Skeletal muscle tissue (tissue), 4 donors: ENCODE data around the gene SCN5A. TPM values are rescaled to one million over a fixed set of nuclear protein-coding genes. Genes with fewer than 3 reads are reported as not detected.

Experiments
- H3K27ac ChIP-seq: one replicate; pipeline ENCODE4 v1.7.0; 2013; ENCODE audit warnings: mild to moderate bottlenecking, low read depth, low read length, inconsistent platforms
- H3K27me3 ChIP-seq, 3 donors: one replicate each; pipeline ENCODE4 v1.7.0; 2013; ENCODE audit warnings: low read length in 3 of 3; ENCODE audit not compliant: control insufficient read depth in 3 of 3, insufficient read depth in 3 of 3
- H3K36me3 ChIP-seq, 3 donors: one replicate each; pipeline ENCODE4 v1.7.0; 2013; ENCODE audit warnings: low read length in 3 of 3; ENCODE audit not compliant: control insufficient read depth in 3 of 3, insufficient read depth in 3 of 3
- H3K4me1 ChIP-seq, 3 donors: one replicate each; pipeline ENCODE4 v1.7.0; 2013; ENCODE audit warnings: low read length in 3 of 3, mild to moderate bottlenecking in 3 of 3; ENCODE audit not compliant: control insufficient read depth in 3 of 3, insufficient read depth in 3 of 3
- H3K4me3 ChIP-seq, 3 donors: one replicate each; pipeline ENCODE4 v1.7.0; 2013; ENCODE audit warnings: low read length in 3 of 3
- H3K9ac ChIP-seq, 3 donors: one replicate each; pipeline ENCODE4 v1.7.0; 2013; ENCODE audit warnings: low read length in 3 of 3, mild to moderate bottlenecking in 3 of 3, moderate library complexity in 2 of 3, low read depth in 1 of 3
- H3K9me3 ChIP-seq, 3 donors: one replicate each; pipeline ENCODE4 v1.7.0; 2013; ENCODE audit warnings: low read length in 3 of 3; ENCODE audit not compliant: control insufficient read depth in 3 of 3
- total RNA-seq: library from RNA; depleted of rRNA; stranded (reverse); fragments of >200 nt; gene quantifications from one replicate; pipeline ENCODE4 v1.2.3, GENCODE V29; 2014
- donor health status: Osteomylitis.

Gene SCN5A
- total RNA-seq, 1 donor from 2014 or later, result 1.6 TPM

DNA sequence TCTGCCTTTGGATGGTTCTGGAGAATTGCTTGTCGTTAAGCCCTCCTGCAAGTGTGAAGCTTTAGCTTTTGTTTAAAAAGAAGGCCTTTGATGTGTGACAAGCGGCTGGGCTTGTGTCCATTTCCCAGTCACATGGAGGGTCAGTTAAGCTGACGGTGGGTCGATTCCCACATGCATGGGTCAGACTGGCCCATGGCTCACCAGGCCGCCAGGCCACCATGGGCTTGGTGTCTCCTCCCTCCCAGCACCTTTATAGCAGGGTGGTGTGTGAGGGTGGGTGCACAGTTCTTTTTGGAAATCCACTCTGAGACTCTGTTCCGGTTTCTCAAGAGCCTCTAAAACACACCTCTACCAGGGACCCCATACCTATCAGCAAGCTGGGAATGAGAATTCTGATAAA is 67.2 kb downstream of the SCN5A start:
- Histone ChIP-seq H3K9ac (no peak overlapping the region), H3K27ac (no peak overlapping the region), H3K27me3 (no peaks in the 10 kb centered on the region), H3K9me3 (no peaks in the 10 kb centered on the region), H3K4me1 (peaks cover 6 to 12% (median 11%) of the 10 kb centered on the region in 3 donors), H3K36me3 (no peaks in the 10 kb centered on the region), H3K4me3 (no peak overlapping the region)

- Histone ChIP-seq H3K27ac (no peak overlapping the region), H3K4me1 (peaks cover 6 to 12% (median 11%) of the 10 kb centered on the region in 3 donors), H3K36me3 (no peaks in the 10 kb centered on the region), H3K4me3 (no peak overlapping the region), H3K9ac (no peak overlapping the region), H3K27me3 (no peaks in the 10 kb centered on the region), H3K9me3 (no peaks in the 10 kb centered on the region)
Measured at GRCh38 chr3:38581774-38582173, 67.7 kb downstream of the SCN5A start.

DNA sequence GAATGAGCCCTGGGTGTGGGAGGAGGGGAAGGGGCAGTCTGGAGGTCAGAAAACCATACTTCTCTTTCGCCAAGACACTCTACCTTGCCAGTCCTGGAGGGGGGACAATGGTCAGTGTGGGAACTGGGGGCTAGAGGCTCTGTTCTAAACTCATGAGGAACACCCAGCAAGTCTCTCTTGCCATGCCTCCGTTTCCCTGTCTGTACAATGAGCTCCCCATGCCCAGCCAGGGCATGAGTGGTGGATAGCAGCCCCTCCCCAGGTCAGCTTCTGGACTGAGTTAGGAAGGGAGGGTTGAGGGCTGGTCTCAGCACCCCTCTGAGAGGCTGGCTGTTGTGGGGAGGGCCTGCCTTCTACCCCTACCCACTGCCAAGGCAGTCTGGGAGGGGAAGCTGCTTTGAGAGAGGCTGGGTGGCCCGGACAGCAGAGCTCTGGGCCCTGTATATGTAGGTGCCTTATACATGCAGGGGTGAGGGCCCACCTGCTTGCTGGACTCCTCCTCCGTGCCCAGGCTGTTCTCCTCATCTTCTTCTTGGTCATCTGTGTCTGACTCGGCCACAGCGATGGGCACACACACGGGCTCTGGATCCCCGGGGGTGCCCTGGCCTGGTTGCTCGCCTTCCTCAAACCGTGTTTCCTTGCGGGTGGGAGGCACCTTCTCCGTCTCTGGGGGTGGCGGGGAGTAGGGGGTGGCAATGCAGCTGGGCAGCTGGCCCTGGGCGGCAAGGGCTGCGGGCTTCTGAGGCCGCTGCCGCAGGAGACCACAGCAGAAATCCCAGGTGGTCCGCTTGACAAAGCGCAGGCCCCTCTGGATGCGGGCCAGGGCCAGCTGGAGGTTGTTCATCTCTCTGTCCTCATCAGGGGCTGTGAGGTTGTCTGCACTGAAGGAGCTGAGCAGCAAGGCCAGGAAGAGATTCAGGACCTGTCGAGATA is 68.8 kb downstream of the SCN5A start:
- Histone ChIP-seq H3K9me3 (no peaks in the 10 kb centered on the region), H3K4me1 (peaks cover 6 to 12% (median 11%) of the 10 kb centered on the region in 3 donors), H3K27me3 (no peaks in the 10 kb centered on the region), H3K9ac (no peak overlapping the region), H3K36me3 (no peaks in the 10 kb centered on the region), H3K27ac (no peak overlapping the region), H3K4me3 (no peak overlapping the region)

- Histone ChIP-seq H3K36me3 (no peaks in the 10 kb centered on the region), H3K9ac (no peak overlapping the region), H3K27ac (no peak overlapping the region), H3K4me1 (peaks cover 6 to 12% (median 11%) of the 10 kb centered on the region in 3 donors), H3K27me3 (no peaks in the 10 kb centered on the region), H3K9me3 (no peaks in the 10 kb centered on the region), H3K4me3 (no peak overlapping the region)
Measured at GRCh38 chr3:38579551-38580449, 69.7 kb downstream of the SCN5A start.

GRCh38 chr3:38579141-38579540 is 70.3 kb downstream of the SCN5A start:
- Histone ChIP-seq H3K27me3 (no peaks in the 10 kb centered on the region), H3K27ac (no peak overlapping the region), H3K9me3 (no peaks in the 10 kb centered on the region), H3K9ac (no peak overlapping the region), H3K4me3 (no peak overlapping the region), H3K4me1 (peaks cover 6 to 12% (median 11%) of the 10 kb centered on the region in 3 donors), H3K36me3 (no peaks in the 10 kb centered on the region)

GRCh38 chr3:38578551-38578950 is 70.9 kb downstream of the SCN5A start:
- Histone ChIP-seq H3K27ac (no peak overlapping the region), H3K36me3 (no peaks in the 10 kb centered on the region), H3K27me3 (no peaks in the 10 kb centered on the region), H3K4me3 (no peak overlapping the region), H3K9ac (no peak overlapping the region), H3K9me3 (peaks cover 0 to 2% (median 0%) of the 10 kb centered on the region in 3 donors), H3K4me1 (peaks cover 6 to 12% (median 11%) of the 10 kb centered on the region in 3 donors)

GRCh38 chr3:38578081-38578475 is 71.4 kb downstream of the SCN5A start:
- no peak overlapping the region for H3K27ac ChIP-seq
- H3K4me1 ChIP-seq, result peaks cover 6 to 12% (median 11%) of the 10 kb centered on the region in 3 donors

DNA sequence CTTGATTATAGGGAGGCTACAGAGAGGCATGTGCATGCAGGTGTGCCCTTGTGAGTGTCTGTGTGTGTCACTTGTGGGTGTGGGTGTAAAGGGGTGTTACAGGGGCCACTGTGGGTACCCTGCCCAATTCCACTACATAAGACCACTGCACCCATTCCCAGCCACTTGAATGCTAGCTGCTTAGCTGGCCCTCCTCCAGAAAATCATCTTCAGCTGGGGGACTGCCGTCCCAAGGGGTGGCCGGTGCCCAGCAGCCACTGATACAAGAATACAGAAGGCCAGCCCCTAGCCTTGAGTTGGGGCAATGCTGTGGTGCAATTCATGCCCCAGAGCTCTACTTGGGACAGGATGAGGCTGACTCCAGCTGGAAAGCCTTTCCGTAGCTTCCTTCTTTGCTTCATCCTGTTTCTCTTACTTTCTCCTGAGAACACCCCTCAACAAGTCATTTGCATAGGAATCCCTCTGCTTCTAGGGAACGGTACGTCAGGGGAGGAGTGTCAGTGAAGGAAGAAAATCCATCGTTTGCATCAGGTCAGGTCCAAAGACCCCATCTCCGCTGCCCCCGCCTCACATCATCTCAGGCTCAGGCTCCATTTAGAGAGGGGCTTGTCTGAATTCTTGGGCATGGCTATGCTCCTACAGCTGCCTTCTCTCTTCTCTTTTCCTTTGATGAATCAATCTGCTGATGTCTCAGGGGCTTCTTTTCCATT is 72.0 kb downstream of the SCN5A start:
- Histone ChIP-seq H3K27me3 (no peaks in the 10 kb centered on the region), H3K4me3 (no peak overlapping the region), H3K9ac (no peak overlapping the region), H3K36me3 (no peaks in the 10 kb centered on the region), H3K9me3 (peaks cover 0 to 4% (median 0%) of the 10 kb centered on the region in 3 donors), H3K4me1 (peaks cover 6 to 12% (median 11%) of the 10 kb centered on the region in 3 donors), H3K27ac (no peak overlapping the region)

More at GRCh38 chr3:38578081-38578475, 71.4 kb downstream of the SCN5A start:
- no peak overlapping the region for H3K4me3 ChIP-seq
- no peaks in the 10 kb centered on the region for H3K27me3 ChIP-seq
- no peak overlapping the region for H3K9ac ChIP-seq
- peaks cover 0 to 4% (median 0%) of the 10 kb centered on the region in 3 donors for H3K9me3 ChIP-seq
- H3K36me3 ChIP-seq, result no peaks in the 10 kb centered on the region

- H3K9ac ChIP-seq, result no peak overlapping the region
- no peaks in the 10 kb centered on the region for H3K36me3 ChIP-seq
- H3K27ac ChIP-seq, result no peak overlapping the region
- H3K4me1 ChIP-seq, result peaks cover 6 to 12% (median 11%) of the 10 kb centered on the region in 3 donors
- H3K9me3 ChIP-seq, result peaks cover 0 to 4% (median 0%) of the 10 kb centered on the region in 3 donors
- no peaks in the 10 kb centered on the region for H3K27me3 ChIP-seq
- H3K4me3 ChIP-seq, result no peak overlapping the region
Measured at GRCh38 chr3:38576526-38577370, 72.7 kb downstream of the SCN5A start.
